ENCODE results near the gene FRS2. TPM values are rescaled to one million over a fixed set of nuclear protein-coding genes. Genes with fewer than 3 reads are reported as not detected.

FRS2 gene
- total and polyA plus RNA-seq, 10 of the 15 experiments (the other 5 are each of a cell fraction or from before 2014, with no cell fraction given), result 1.1 to 13.1 (median 5.9) TPM

DNA sequence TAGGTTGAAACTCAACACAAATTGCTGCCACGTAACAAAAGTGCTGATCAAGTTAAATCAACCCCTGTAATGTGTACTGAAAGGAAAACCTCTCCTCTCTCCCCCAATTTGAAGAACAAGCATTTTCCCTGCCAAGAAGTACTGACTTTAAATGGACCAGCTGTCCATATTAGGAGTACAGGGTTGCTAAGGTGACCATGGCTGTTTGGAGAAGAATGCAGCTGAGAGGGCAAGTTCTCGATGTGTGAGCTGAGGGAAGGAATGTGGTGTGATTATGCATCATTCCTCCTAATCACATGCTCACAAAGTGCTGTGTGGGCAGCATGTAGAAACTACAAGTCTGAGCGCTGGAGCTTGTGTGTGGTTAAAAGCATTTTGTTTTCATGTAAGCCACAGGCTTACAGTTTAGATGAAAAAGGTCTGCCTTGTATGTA lies 64.2 kb downstream of the FRS2 start (continued):
- TF ChIP-seq, protein P1, sequence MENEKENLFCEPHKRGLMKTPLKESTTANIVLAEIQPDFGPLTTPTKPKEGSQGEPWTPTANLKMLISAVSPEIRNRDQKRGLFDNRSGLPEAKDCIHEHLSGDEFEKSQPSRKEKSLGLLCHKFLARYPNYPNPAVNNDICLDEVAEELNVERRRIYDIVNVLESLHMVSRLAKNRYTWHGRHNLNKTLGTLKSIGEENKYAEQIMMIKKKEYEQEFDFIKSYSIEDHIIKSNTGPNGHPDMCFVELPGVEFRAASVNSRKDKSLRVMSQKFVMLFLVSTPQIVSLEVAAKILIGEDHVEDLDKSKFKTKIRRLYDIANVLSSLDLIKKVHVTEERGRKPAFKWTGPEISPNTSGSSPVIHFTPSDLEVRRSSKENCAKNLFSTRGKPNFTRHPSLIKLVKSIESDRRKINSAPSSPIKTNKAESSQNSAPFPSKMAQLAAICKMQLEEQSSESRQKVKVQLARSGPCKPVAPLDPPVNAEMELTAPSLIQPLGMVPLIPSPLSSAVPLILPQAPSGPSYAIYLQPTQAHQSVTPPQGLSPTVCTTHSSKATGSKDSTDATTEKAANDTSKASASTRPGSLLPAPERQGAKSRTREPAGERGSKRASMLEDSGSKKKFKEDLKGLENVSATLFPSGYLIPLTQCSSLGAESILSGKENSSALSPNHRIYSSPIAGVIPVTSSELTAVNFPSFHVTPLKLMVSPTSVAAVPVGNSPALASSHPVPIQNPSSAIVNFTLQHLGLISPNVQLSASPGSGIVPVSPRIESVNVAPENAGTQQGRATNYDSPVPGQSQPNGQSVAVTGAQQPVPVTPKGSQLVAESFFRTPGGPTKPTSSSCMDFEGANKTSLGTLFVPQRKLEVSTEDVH (IDR thresholded peaks at IDR 0.05; ENCODE audit: low read depth, partially characterized antibody), result no peak
- TF ChIP-seq BMI1 (IDR thresholded peaks at IDR 0.05; ENCODE audit: borderline replicate concordance) (peak; percentile 81), HDGF (IDR thresholded peaks at IDR 0.05) (peak; percentile 62; the same call in 1 of the 2 replicates), TCF12 (IDR thresholded peaks at IDR 0.05; ENCODE audit: low read depth, low read length) (no peak), SMAD1 (IDR thresholded peaks at IDR 0.05; ENCODE audit: low read depth, partially characterized antibody) (no peak), CEBPB (IDR thresholded peaks at IDR 0.05; ENCODE audit: borderline replicate concordance in 1 of 2, low read depth in 2 of 2, low read length in 2 of 2) (no peak), BRCA1 (IDR thresholded peaks at IDR 0.05; ENCODE audit: low read depth, low read length) (no peak), ZBED1 (IDR thresholded peaks at IDR 0.05; ENCODE audit: borderline replicate concordance) (no peak), SIX5 (IDR thresholded peaks at IDR 0.05; ENCODE audit: low read depth, low read length, severe bottlenecking) (no peak), ZSCAN29 (IDR thresholded peaks at IDR 0.05) (no peak), FOXK2 (IDR thresholded peaks at IDR 0.05) (no peak), RUNX3 (IDR thresholded peaks at IDR 0.05; ENCODE audit: low read length) (peak; percentile 81), PAX5 (IDR thresholded peaks at IDR 0.05; ENCODE audit: borderline replicate concordance, low read depth, low read length) (peak; percentile 45; the same call in 1 of the 2 replicates), YY1 (IDR thresholded peaks at IDR 0.05; ENCODE audit: low read depth, low read length) (no peak)
- TF ChIP-seq, protein P2, sequence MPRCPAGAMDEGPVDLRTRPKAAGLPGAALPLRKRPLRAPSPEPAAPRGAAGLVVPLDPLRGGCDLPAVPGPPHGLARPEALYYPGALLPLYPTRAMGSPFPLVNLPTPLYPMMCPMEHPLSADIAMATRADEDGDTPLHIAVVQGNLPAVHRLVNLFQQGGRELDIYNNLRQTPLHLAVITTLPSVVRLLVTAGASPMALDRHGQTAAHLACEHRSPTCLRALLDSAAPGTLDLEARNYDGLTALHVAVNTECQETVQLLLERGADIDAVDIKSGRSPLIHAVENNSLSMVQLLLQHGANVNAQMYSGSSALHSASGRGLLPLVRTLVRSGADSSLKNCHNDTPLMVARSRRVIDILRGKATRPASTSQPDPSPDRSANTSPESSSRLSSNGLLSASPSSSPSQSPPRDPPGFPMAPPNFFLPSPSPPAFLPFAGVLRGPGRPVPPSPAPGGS (IDR thresholded peaks at IDR 0.05; ENCODE audit: borderline replicate concordance, insufficient read depth, low read depth, low read length, poor library complexity, severe bottlenecking), result no peak
- TF ChIP-seq, protein P3, sequence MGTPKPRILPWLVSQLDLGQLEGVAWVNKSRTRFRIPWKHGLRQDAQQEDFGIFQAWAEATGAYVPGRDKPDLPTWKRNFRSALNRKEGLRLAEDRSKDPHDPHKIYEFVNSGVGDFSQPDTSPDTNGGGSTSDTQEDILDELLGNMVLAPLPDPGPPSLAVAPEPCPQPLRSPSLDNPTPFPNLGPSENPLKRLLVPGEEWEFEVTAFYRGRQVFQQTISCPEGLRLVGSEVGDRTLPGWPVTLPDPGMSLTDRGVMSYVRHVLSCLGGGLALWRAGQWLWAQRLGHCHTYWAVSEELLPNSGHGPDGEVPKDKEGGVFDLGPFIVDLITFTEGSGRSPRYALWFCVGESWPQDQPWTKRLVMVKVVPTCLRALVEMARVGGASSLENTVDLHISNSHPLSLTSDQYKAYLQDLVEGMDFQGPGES (IDR thresholded peaks at IDR 0.05), result no peak
- TF ChIP-seq, protein P4, sequence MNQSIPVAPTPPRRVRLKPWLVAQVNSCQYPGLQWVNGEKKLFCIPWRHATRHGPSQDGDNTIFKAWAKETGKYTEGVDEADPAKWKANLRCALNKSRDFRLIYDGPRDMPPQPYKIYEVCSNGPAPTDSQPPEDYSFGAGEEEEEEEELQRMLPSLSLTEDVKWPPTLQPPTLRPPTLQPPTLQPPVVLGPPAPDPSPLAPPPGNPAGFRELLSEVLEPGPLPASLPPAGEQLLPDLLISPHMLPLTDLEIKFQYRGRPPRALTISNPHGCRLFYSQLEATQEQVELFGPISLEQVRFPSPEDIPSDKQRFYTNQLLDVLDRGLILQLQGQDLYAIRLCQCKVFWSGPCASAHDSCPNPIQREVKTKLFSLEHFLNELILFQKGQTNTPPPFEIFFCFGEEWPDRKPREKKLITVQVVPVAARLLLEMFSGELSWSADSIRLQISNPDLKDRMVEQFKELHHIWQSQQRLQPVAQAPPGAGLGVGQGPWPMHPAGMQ (IDR thresholded peaks at IDR 0.05; ENCODE audit: borderline replicate concordance), result no peak
- TF ChIP-seq, protein P5, sequence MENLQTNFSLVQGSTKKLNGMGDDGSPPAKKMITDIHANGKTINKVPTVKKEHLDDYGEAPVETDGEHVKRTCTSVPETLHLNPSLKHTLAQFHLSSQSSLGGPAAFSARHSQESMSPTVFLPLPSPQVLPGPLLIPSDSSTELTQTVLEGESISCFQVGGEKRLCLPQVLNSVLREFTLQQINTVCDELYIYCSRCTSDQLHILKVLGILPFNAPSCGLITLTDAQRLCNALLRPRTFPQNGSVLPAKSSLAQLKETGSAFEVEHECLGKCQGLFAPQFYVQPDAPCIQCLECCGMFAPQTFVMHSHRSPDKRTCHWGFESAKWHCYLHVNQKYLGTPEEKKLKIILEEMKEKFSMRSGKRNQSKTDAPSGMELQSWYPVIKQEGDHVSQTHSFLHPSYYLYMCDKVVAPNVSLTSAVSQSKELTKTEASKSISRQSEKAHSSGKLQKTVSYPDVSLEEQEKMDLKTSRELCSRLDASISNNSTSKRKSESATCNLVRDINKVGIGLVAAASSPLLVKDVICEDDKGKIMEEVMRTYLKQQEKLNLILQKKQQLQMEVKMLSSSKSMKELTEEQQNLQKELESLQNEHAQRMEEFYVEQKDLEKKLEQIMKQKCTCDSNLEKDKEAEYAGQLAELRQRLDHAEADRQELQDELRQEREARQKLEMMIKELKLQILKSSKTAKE (IDR thresholded peaks at IDR 0.05; ENCODE audit: low read depth, poor library complexity, severe bottlenecking), result no peak
- TF ChIP-seq, protein P6, sequence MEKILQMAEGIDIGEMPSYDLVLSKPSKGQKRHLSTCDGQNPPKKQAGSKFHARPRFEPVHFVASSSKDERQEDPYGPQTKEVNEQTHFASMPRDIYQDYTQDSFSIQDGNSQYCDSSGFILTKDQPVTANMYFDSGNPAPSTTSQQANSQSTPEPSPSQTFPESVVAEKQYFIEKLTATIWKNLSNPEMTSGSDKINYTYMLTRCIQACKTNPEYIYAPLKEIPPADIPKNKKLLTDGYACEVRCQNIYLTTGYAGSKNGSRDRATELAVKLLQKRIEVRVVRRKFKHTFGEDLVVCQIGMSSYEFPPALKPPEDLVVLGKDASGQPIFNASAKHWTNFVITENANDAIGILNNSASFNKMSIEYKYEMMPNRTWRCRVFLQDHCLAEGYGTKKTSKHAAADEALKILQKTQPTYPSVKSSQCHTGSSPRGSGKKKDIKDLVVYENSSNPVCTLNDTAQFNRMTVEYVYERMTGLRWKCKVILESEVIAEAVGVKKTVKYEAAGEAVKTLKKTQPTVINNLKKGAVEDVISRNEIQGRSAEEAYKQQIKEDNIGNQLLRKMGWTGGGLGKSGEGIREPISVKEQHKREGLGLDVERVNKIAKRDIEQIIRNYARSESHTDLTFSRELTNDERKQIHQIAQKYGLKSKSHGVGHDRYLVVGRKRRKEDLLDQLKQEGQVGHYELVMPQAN (conservative IDR thresholded peaks at IDR 0.05), result no peak

Data from GM12878 (cell line).